GM19455 (cell line): ENCODE measurements around the gene ARHGAP32.
A peak's percentile ranks its signal among the peaks of the same experiment; 100 is the strongest.
"Not testable (repeated sequence)": the region's sequence is repeated elsewhere in the genome, so short reads cannot be mapped to it uniquely, and the experiment has no call there.

Experiments
- ATAC-seq: cut with Tn5 transposase; IDR thresholded peaks from one replicate; pipeline ENCODE4 v1.9.1; 2021; ENCODE audit not compliant: unreplicated experiment

Gene ARHGAP32

DNA sequence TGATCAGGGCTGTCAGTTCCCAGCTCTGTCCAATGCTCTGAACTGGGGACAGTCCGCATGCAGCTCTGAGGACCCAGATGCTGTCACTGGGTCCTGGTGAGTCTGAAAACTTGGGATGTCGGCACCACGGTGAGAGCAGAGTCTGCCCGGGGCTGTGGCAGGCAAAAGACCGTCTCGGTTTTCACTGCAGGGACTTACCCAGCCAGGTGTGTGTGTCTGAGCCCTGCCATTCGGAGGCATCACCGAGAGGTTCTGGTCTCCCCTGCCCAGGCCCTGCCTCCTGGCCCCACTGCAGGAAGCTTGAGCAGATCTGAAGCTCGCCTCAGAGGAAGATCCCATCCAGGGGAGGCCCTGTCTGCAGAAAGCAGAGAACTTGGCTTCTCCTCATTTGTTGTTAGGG lies 254.6 kb downstream of the ARHGAP32 start:
- ATAC-seq, result no peak

GRCh38 chr11:128936606-128937251 lies 255.4 kb downstream of the ARHGAP32 start:
- ATAC-seq, result no peak

DNA sequence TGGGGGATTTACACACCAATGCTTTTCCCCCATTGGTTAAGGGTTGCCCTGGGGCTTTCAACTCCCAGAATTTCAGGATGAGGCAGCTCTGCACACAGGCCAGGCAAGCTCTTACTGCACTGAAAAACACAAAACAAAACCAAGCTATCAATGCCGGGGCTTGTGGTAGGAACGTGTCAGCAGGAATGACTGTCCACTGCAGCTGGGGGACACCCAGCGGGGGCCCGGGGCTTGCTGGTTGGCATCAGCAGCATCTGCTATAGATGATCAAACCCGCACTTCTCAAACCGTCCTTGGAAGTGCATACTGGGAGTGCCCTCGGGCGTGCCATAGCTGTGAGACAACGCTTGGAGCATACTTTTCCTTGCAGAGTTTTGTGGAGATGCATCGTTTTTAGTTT lies 257.2 kb downstream of the ARHGAP32 start:
- ATAC-seq, result no peak

DNA sequence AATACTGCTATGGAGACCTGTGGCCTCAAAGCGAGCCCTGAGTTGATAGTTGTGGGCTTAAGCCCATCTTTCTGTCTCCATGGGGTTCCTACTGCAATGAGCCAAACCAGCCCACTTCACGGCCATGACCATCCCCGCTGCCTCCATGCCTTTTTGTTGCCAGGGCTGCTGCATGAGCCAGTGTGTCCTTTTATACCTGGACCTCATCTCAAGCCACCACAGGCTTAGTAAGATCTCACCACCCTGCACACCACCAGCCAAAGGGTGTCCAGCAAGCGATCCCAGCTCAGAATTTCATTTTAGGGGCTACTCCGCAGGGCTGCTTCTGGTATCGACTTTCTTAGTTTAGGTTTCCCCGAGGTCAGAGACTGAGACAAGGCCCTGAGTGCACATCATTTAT lies 257.8 kb downstream of the ARHGAP32 start:
- no peak for ATAC-seq

DNA sequence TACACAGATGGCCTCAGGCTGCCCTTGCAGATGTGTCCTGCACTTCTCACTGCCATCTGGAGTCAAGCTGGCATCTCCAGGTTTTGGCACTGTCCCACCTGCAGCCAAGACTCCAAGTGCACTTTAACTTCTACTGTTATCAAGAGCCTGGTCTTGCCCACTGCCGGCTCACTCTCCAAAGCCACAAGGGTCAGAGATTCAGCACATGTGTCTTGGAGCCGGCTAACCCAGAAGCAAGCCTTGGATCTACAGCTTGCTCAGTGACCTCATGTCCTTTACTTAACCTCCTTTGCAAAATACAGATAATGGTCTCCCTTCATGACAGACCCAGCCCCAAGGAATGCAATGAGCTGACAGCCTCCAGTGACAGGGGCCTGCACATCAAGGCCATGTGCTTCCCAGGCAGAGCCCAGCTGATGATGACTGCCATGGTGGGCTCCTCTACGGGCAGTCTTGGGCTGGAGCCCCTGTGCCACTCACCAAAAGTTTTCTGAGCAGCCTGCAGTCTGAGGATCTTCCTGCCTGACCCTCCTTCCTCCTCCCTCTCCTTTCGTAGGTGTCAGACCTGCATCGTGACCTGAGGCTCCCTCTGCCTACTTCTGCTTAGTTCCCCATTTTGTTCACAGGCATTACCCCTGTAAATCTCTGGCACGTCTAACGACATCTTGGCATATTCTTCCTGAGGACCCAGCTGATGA lies 258.5 kb downstream of the ARHGAP32 start:
- no peak for ATAC-seq

DNA sequence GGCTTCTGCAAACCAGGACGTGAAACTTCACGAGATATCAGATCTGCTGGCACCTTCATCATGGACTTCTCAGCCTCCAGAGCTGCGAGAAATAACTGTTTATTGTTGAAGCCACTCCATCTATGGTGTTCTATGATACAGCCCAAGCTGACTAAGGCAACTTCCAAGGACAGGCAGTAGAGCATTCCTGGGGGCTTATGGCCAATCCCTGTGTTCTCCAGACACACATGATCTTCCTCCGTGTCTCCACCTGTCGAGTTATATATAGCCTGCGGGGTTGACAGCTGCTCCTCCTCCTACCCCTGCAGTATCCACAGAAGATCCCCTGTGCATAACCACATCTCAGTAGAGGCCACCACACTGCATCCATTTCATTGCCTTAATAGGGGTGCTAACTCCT lies 260.5 kb downstream of the ARHGAP32 start:
- ATAC-seq, result no peak

DNA sequence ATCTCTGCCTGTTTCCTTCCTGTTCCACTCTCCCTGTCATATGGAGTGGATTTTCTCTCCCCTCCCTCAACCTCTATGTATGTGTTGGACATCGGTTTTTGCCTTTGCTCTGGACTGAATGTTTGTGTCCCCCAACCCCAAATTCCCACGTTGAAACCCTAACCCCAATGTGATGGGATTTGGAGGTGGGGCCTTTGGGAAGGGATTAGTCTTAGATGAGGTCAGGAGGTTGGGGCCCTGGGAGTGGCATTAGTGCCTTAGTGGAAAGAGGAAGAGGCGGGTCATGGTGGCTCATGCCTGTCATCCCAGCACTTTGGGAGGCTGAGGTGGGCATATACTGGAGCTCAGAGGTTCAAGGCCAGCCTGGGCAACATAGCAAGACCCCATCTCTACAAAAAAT lies 261.1 kb downstream of the ARHGAP32 start:
- no peak for ATAC-seq

DNA sequence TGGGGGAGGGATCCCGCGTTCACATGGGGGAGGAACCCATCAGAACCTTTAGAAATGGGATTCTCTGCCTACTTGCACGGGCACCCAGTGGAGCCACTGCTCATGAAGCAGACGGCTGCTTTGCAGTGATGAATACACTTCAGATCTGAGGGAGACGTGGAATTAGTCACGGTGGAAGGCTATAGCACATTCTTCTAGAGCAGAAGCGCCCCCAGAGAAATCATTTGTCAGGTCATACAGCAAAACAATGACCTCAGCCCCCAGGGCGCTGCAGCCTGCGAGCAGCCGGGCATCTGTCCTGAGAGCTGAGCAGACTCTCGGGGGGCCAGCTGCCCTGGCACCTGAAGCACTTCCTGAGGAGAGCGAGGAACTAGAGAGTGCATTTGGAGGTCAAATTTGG lies 262.1 kb downstream of the ARHGAP32 start:
- ATAC-seq, result no peak

- no peak for ATAC-seq
Measured at GRCh38 chr11:128929468-128929867, 262.7 kb downstream of the ARHGAP32 start.

DNA sequence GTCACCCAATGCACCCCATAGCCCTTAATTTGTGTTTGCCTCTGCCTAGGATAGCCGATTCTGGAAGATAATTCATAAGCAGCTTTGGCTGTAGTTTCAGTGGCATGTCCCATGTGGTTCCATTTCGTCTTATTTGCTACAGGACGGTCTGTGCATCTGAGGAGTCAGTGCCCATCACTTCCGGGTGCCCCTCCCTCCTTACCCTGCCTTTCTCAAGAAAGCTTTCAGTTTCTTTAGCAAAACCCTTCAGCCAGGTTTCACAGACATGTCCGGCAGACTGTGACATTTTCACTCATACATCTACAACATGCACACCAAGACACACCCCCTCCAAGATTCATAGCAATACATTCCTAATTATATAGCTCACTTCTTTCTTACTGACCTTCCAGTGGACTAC lies 263.7 kb downstream of the ARHGAP32 start:
- ATAC-seq, result peak; percentile 98

GRCh38 chr11:128927683-128928336 lies 264.3 kb downstream of the ARHGAP32 start:
- ATAC-seq, result no peak

- no peak for ATAC-seq
Measured at GRCh38 chr11:128927108-128927461, 265.0 kb downstream of the ARHGAP32 start.

DNA sequence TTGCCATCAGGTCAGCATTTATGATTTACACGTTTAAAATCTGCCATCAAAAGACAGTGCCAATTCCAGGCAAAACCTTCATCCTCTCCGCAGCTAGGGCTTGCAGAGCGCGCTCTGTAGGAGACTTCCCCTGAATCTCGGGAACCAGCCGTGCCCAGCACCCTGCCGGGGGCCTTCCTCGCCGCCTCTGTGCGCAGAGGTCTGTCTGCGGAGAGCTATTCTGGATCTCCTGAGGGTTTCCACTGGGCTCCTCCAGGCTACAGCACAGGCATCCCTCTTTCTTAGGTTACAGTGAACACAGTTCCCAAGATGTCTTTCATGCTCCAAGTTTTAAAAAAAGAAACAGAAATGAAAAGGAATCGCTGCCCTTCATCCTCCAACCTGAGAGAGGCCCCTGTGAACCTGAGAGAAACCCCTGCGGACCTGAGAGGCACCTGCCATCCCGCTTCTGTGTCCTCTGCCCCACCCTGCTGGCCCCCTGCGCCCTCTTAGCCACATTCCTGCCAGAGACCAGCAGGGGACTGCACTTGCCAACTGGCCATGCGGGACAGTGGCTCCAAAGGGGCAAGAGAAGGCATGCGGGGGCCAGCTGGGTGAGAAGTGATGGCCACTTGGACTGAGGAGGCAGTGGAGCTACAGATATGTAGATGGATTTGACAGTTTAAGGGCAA lies 265.6 kb downstream of the ARHGAP32 start:
- no peak for ATAC-seq

- ATAC-seq, result no peak
Measured at GRCh38 chr11:128926000-128926399, 266.1 kb downstream of the ARHGAP32 start.

- no peak for ATAC-seq
Measured at GRCh38 chr11:128925250-128925600, 266.9 kb downstream of the ARHGAP32 start.

DNA sequence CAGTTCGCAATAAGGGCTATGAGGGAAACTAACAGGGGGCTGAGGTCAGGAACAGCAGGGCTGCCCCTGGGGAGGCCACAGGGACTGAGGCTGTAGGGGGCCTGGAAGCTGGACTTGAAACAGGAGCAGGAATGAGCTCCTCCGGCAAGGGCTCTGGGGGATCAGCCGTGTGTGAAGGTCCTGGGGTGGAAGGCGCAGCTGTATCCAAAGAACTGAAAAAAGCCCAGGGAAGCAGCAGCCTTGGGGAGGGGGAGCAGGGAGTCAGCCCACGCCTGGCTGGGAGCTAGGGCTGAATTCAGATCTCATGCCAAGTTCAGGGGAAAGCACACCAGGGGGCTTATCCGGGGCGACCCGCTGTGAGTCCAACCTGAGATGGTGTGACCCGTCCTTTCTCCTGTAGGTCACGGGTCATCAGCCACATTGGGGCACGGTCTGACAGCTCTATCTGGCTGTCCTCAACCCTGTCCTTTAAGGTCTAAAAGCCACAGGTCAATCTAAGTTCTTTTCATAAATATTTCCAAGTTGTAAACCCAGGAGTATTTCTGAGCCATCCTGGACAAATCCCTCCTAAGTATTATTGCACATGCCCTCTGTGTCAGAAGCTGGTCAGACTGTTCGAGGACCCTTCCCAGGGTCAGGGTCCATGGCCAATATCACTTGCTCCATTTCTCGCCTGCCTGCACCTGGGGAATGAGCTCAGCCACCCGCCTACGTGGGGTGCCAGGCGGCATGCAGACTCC lies 267.4 kb downstream of the ARHGAP32 start:
- no peak for ATAC-seq

DNA sequence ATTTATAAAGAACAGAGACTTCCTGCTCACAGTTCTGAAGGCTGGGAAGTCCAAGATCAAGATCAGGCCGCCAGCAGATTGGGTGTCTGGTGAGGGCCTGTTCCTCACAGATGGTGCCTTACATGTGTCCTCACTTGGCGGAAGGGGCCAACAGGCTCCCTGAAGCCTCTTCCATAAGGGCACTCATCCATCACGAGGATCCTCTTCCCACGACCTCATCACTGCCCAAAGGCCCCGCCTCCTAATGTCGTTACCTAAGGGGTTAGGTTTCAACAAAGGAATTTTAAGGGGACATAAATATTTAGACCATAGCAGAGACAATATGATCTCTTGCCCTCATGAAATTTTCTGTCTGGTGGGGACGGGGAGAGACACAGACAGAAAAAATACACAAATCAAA lies 268.0 kb downstream of the ARHGAP32 start:
- ATAC-seq, result no peak

- ATAC-seq, result no peak
Measured at GRCh38 chr11:128921793-128922192, 270.3 kb downstream of the ARHGAP32 start.

DNA sequence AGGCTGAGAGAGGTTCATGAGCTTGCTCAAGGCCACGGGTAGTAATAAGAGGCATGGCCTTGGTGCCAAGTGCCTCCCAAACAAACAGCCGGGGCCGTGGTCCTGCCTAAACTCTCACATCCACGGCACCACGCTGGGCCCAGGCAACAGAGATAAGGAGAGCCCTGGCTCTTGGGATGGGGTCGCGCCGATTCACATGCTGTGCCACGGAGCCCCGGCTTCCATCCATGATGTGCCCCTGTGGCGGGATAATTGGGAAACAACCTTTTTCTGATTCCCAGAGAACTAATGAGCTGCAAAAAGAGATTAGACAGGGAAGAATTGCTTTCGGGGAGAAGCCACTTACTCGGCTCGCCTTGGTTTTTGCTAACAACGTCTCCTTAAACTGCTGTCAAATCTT lies 271.5 kb downstream of the ARHGAP32 start:
- ATAC-seq, result no peak

GRCh38 chr11:128919635-128920034 lies 272.5 kb downstream of the ARHGAP32 start:
- ATAC-seq, result not testable (repeated sequence)

GRCh38 chr11:128919216-128919615 lies 272.9 kb downstream of the ARHGAP32 start:
- no peak for ATAC-seq
